HEK293T (cell line): ENCODE measurements around the gene PROK2.

Source experiments
- CTCF ChIA-PET: fragments of 350-600 bp; formaldehyde crosslinking; extraction: SDS; loops from one replicate; lab custom pipeline; 2021; ENCODE audit warnings: antibody characterized with exemption, inconsistent platforms; lab: Yijun Ruan, JAX
- POLR2A ChIA-PET: fragments of 350-600 bp; formaldehyde crosslinking; extraction: SDS; loops from one replicate; lab custom pipeline; 2020; ENCODE audit warnings: antibody characterized with exemption, inconsistent platforms; lab: Yijun Ruan, JAX
- DNase-seq: peaks from one replicate; pipeline ENCODE4 v3.0.0; 2012; ENCODE audit warnings: mixed read lengths; ENCODE audit errors: extremely low spot score
- ARNT ChIP-seq: fragments of 450-650 bp; IDR thresholded peaks from 2 replicates; pipeline ENCODE4 v1.6.1; 2017; ENCODE audit warnings: mild to moderate bottlenecking
- BHLHE40 ChIP-seq: fragments of 450-650 bp; IDR thresholded peaks from 2 replicates; pipeline ENCODE4 v1.6.1; 2016; ENCODE audit warnings: mild to moderate bottlenecking, moderate library complexity, borderline replicate concordance
- CTBP1 ChIP-seq: fragments of 450-650 bp; IDR thresholded peaks from 2 replicates; pipeline ENCODE4 v1.6.1; 2016; ENCODE audit warnings: borderline replicate concordance
- ELF4 ChIP-seq: fragments of 450-650 bp; IDR thresholded peaks from 2 replicates; pipeline ENCODE4 v1.6.1; 2017; ENCODE audit warnings: antibody characterized with exemption
- FOXA1 ChIP-seq: fragments of 450-650 bp; IDR thresholded peaks from 2 replicates; pipeline ENCODE4 v1.6.1; 2016; ENCODE audit warnings: mild to moderate bottlenecking
- FOXK2 ChIP-seq: fragments of 450-650 bp; IDR thresholded peaks from 2 replicates; pipeline ENCODE4 v1.6.1; 2016; ENCODE audit warnings: mild to moderate bottlenecking
- FOXM1 ChIP-seq: fragments of 450-650 bp; IDR thresholded peaks from 2 replicates; pipeline ENCODE4 v1.6.1; 2017; ENCODE audit warnings: mild to moderate bottlenecking, borderline replicate concordance
- HDGF ChIP-seq: fragments of 450-650 bp; IDR thresholded peaks from 2 replicates; pipeline ENCODE4 v1.6.1; 2017; ENCODE audit warnings: antibody characterized with exemption, borderline replicate concordance
- L3MBTL2 ChIP-seq: fragments of 450-650 bp; conservative IDR thresholded peaks from 2 replicates; pipeline ENCODE4 v1.6.1; 2016; ENCODE audit warnings: mild to moderate bottlenecking
- LEF1 ChIP-seq: fragments of 450-650 bp; IDR thresholded peaks from 2 replicates; pipeline ENCODE4 v1.6.1; 2017; ENCODE audit warnings: mild to moderate bottlenecking, borderline replicate concordance
- NFRKB ChIP-seq: fragments of 450-650 bp; IDR thresholded peaks from 2 replicates; pipeline ENCODE4 v1.6.1; 2016; ENCODE audit warnings: mild to moderate bottlenecking, moderate library complexity
- PKNOX1 ChIP-seq: fragments of 450-650 bp; IDR thresholded peaks from 2 replicates; pipeline ENCODE4 v1.6.1; 2016
- SP1 ChIP-seq: fragments of 450-650 bp; IDR thresholded peaks from 2 replicates; pipeline ENCODE4 v1.6.1; 2017
- SUZ12 ChIP-seq: fragments of 450-650 bp; IDR thresholded peaks from 2 replicates; pipeline ENCODE4 v1.6.1; 2016; ENCODE audit warnings: mild to moderate bottlenecking
- TARDBP ChIP-seq: fragments of 450-650 bp; IDR thresholded peaks from 2 replicates; pipeline ENCODE4 v1.6.1; 2016
- ZNF384 ChIP-seq: fragments of 450-650 bp; IDR thresholded peaks from 2 replicates; pipeline ENCODE4 v1.6.1; 2016

The PROK2 gene

GRCh38 chr3:71759401-71759800, 25.5 kb downstream of the PROK2 start:
- DNase-seq: no peak
- POLR2A ChIA-PET: no interaction called here
- no peak for TF ChIP-seq SP1
- TF ChIP-seq SUZ12: no peak
- TF ChIP-seq L3MBTL2: no peak
- no peak for TF ChIP-seq PKNOX1
- no peak for TF ChIP-seq CTBP1
- no peak for TF ChIP-seq LEF1
- no peak for TF ChIP-seq ELF4
- TF ChIP-seq FOXA1: no peak
- TF ChIP-seq ZNF384: no peak
- TF ChIP-seq FOXM1: no peak
- CTCF ChIA-PET: no interaction called here

DNA sequence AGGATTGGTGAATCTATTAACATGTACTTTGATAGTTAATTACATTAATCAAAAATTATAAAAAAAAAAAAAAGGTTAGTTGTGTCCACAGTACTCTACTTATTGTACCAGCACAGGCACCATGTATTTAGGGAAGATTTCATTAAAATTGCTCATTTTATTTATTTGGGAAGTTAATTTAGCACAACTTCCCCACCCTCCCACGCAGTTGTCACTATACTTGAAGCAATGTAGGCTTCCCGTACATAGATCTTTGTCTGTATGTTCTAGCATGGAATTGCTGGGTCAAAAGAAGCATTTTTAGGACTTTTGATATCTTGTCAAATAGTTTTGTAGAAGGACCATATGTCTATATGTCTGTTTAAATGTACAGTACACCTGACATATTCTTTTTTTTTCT, 26.9 kb downstream of the PROK2 start:
- CTCF ChIA-PET: interaction anchor here (0.7 kb wide), 1 partner anchor 27 kb away, joined by 4 read pairs; no protein-coding TSS in a partner anchor

GRCh38 chr3:71754610-71755253, 30.2 kb downstream of the PROK2 start:
- ChIA-PET CTCF (no interaction called here), POLR2A (interaction anchor here (1.1 kb wide), 1 partner anchor 10 kb away, joined by 3 read pairs; no protein-coding TSS in a partner anchor)

More for the DNA sequence above, 26.9 kb downstream of the PROK2 start:
- TF ChIP-seq HDGF (no peak), ZNF384 (no peak), FOXK2 (no peak), LEF1 (no peak), NFRKB (no peak), FOXA1 (no peak), ARNT (no peak)
- DNase-seq: no peak
- POLR2A ChIA-PET: no interaction called here

DNA sequence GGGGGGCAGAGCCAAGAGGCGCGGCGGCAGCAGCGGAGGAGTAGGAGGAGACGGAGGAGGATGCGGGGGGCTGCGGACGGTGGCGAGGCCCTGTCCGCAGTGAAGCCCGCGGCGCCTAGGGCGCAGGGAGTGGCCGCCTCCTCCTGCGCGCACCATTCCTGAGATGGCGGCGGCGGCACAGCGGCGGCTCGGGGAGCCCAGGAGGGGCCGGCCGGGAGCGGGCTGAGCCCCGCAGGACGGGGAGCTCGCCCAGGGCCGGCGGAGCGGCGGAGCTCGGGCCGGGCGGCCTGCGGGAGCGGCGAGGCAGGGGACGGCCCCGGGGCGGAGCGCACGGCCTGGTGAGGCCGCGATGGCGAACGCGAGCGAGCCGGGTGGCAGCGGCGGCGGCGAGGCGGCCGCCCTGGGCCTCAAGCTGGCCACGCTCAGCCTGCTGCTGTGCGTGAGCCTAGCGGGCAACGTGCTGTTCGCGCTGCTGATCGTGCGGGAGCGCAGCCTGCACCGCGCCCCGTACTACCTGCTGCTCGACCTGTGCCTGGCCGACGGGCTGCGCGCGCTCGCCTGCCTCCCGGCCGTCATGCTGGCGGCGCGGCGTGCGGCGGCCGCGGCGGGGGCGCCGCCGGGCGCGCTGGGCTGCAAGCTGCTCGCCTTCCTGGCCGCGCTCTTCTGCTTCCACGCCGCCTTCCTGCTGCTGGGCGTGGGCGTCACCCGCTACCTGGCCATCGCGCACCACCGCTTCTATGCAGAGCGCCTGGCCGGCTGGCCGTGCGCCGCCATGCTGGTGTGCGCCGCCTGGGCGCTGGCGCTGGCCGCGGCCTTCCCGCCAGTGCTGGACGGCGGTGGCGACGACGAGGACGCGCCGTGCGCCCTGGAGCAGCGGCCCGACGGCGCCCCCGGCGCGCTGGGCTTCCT, 31.0 kb downstream of the PROK2 start, which contains the start of gene GPR27:
TSS of gene GPR27 (plus strand) at position 155 of the 909 bp plus-strand sequence. CDS start at position 350, 195 bp downstream.
- TF ChIP-seq NFRKB: no peak
- no peak for TF ChIP-seq SP1
- peak; percentile 59 for DNase-seq
- ChIA-PET POLR2A (interaction anchor here (1.1 kb wide), 1 partner anchor 9 kb away, joined by 3 read pairs; no protein-coding TSS in a partner anchor), CTCF (no interaction called here)

More at GRCh38 chr3:71754610-71755253, 30.2 kb downstream of the PROK2 start:
- no peak for DNase-seq
- TF ChIP-seq TARDBP: no peak
- TF ChIP-seq FOXK2: no peak
- no peak for TF ChIP-seq ARNT
- no peak for TF ChIP-seq LEF1

- ChIA-PET POLR2A (interaction anchor here (0.6 kb wide), 1 partner anchor 29 kb away, joined by 3 read pairs; no protein-coding TSS in a partner anchor), CTCF (interaction anchor here (0.7 kb wide), 1 partner anchor 1126 kb away, joined by 6 read pairs; no protein-coding TSS in a partner anchor)
- TF ChIP-seq BHLHE40: no peak
- TF ChIP-seq LEF1: 0 out of 2 replicates have a peak, but pooled peaks have one; percentile 23
- no peak for TF ChIP-seq PKNOX1
- TF ChIP-seq FOXA1: no peak
- TF ChIP-seq NFRKB: no peak
- no peak for TF ChIP-seq ZNF384
- peak; percentile 45 for DNase-seq
Measured at GRCh38 chr3:71752831-71753700, 31.9 kb downstream of the PROK2 start.

- TF ChIP-seq FOXM1 (no peak), PKNOX1 (peak; percentile 71), SUZ12 (no peak)
- ChIA-PET CTCF (no interaction called here), POLR2A (no interaction called here)
- DNase-seq: no peak
Measured at GRCh38 chr3:71751602-71752001, 33.3 kb downstream of the PROK2 start.
